ENCODE data around the gene VPS4B. TPM values are rescaled to one million over a fixed set of nuclear protein-coding genes. Genes with fewer than 3 reads are reported as not detected.

The VPS4B gene
- total and polyA plus RNA-seq, 2 of the 8 experiments (the other 6 are each of a cell fraction or from before 2014, with no cell fraction given): 7.2 to 45.3 TPM

DNA sequence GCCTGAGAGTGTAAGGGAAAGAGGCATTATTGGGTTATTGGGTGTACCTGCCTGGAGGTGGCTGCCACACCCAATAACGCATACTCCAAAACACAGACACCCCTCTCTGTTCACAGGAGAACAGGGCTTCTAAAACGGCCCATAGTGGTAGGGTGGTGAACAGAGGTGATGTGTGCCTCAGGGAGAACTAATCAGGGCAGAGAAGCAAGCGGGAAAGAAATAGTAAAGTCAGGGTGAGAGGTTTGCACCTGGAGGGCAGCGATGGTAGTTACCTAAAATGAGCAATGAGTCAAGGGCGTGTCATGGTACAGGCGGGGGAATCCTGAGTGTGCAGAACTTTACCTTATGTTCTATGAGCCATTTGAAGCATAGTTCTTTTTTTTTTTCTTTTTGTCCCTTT lies 21.6 kb upstream of the VPS4B start:
- ChIA-PET POLR2A (ENCODE audit: partially characterized antibody) (no interaction called here), CTCF (ENCODE audit: partially characterized antibody) (interaction anchor here (1.4 to 1.6 kb wide), 2 partner anchors 63 to 68 kb away, joined by 4 to 7 read pairs; no protein-coding TSS in a partner anchor)
- H3K23me2 ChIP-seq (ENCODE audit: low read depth, low read length): no peaks in the 10 kb centered on the region
- no peaks in the 10 kb centered on the region for H3K79me2 ChIP-seq (ENCODE audit: control insufficient read depth in 1 of 2, insufficient read depth in 2 of 2, low read length in 2 of 2)
- H4K5ac ChIP-seq (ENCODE audit: insufficient read length, low read depth, low read length): no peak overlapping the region
- H2BK5ac ChIP-seq (ENCODE audit: low read depth, low read length): no peak overlapping the region
- no peak for DNase-seq (ENCODE audit: low read depth in 1 of 2, low spot score in 2 of 2)
- no peak for FAIRE-seq
- no peak overlapping the region for H3K56ac ChIP-seq (replicated peaks; ENCODE audit: insufficient read length, low read depth, low read length)
- no peaks in the 10 kb centered on the region for H3K79me1 ChIP-seq (ENCODE audit: low read depth, low read length)
- H3K14ac ChIP-seq (ENCODE audit: insufficient read length): no peak overlapping the region
- H2AK5ac ChIP-seq (ENCODE audit: low read depth, low read length): no peak overlapping the region
- H3K4ac ChIP-seq (replicated peaks; ENCODE audit: insufficient read length, low read depth, low read length): no peak overlapping the region
- no peaks in the 10 kb centered on the region for H3K4me1 ChIP-seq (replicated peaks in 1 of 4; ENCODE audit: control insufficient read depth in 3 of 4, insufficient read depth in 4 of 4, low read length in 3 of 4)
- no peak overlapping the region for H2BK20ac ChIP-seq (ENCODE audit: low read length)
- TF ChIP-seq SUZ12 (IDR thresholded peaks at IDR 0.05; ENCODE audit: low read length) (no peak), NANOG (IDR thresholded peaks at IDR 0.05; ENCODE audit: insufficient read depth, low read depth, low read length, poor library complexity, severe bottlenecking) (no peak), KDM1A (IDR thresholded peaks at IDR 0.05; ENCODE audit: borderline replicate concordance, low read length) (no peak), ASH2L (IDR thresholded peaks at IDR 0.05; ENCODE audit: low read length) (no peak), CHD1 (IDR thresholded peaks at IDR 0.05; ENCODE audit: low read depth, low read length) (no peak), GABPA (IDR thresholded peaks at IDR 0.05; ENCODE audit: borderline replicate concordance, insufficient read depth, low read length) (no peak)
- no peak overlapping the region for H3K4me3 ChIP-seq (ENCODE audit: extremely low read depth in 1 of 4, insufficient read depth in 2 of 4, low read depth in 3 of 4, low read length in 4 of 4)
- no peaks in the 10 kb centered on the region for H3K27me3 ChIP-seq (replicated peaks in 1 of 4; ENCODE audit: control insufficient read depth in 3 of 4, extremely low read depth in 1 of 4, insufficient read depth in 3 of 4, low read length in 3 of 4)
- H3K18ac ChIP-seq (ENCODE audit: extremely low read depth, low read length): no peak overlapping the region
- no peak overlapping the region for H2BK12ac ChIP-seq (ENCODE audit: low read depth, low read length)
- 87% methylated on average over 6 of the region's 6 CpGs; no CpG with 5 or more reads in 1 of the 2 experiments for WGBS, 2 experiments (ENCODE audit: extremely low coverage in 1 of 2, insufficient coverage in 1 of 2, insufficient read length in 1 of 2, insufficient replicate concordance in 2 of 2, low coverage in 1 of 2, low lambda C conversion rate in 2 of 2, missing lambda C conversion rate in 1 of 2)
- H3K23ac ChIP-seq (ENCODE audit: insufficient read length): no peak overlapping the region
- no peaks in the 10 kb centered on the region for H3K36me3 ChIP-seq (ENCODE audit: control insufficient read depth in 2 of 4, insufficient read depth in 4 of 4, low read length in 3 of 4)
- no peak overlapping the region for H3K9ac ChIP-seq (replicated peaks in 1 of 4; ENCODE audit: extremely low read depth in 1 of 4, low read depth in 3 of 4, low read length in 3 of 4)
- peaks cover 0 to 2% of the 10 kb centered on the region in 2 experiments for H4K20me1 ChIP-seq (replicated peaks in 1 of 2; ENCODE audit: control insufficient read depth in 1 of 2, insufficient read depth in 2 of 2, low read length in 2 of 2)
- H2BK15ac ChIP-seq (ENCODE audit: low read length): no peak overlapping the region
- no peak overlapping the region for H4K8ac ChIP-seq (ENCODE audit: extremely low read depth, insufficient read depth, low read length)
- H3K4me2 ChIP-seq (ENCODE audit: insufficient read depth in 1 of 2, low read depth in 2 of 2, low read length in 2 of 2): no peak overlapping the region
- H4K91ac ChIP-seq (replicated peaks; ENCODE audit: insufficient read length, low read length): no peak overlapping the region
- no peaks in the 10 kb centered on the region for H3K9me3 ChIP-seq (ENCODE audit: insufficient read depth in 2 of 2, low read depth in 1 of 2, low read length in 1 of 2)
- no peak overlapping the region for H2AFZ ChIP-seq (ENCODE audit: low read length)
- H3K27ac ChIP-seq (ENCODE audit: low read depth, low read length): no peak overlapping the region
- no peak overlapping the region for H2BK120ac ChIP-seq (replicated peaks; ENCODE audit: low read depth, low read length)

Data from H1 (cell line).